ENCODE measurements around the gene LEFTY1. TPM values are rescaled to one million over a fixed set of nuclear protein-coding genes. Genes with fewer than 3 reads are reported as not detected.

The LEFTY1 gene
- total RNA-seq, 1 donor from 2014 or later = not detected

- Histone ChIP-seq H3K36me3 (ENCODE audit: control insufficient read depth, insufficient read depth, low read length) (peaks cover 3% of the 10 kb centered on the region), H3K27me3 (ENCODE audit: control insufficient read depth, insufficient read depth, low read length) (peaks cover 14% of the 10 kb centered on the region), H3K4me3 (ENCODE audit: low read depth, low read length) (no peak overlapping the region)
- TF ChIP-seq CTCF (IDR thresholded peaks at IDR 0.05; ENCODE audit: insufficient read depth, low read length, severe bottlenecking) = no peak
- DNase-seq (ENCODE audit: low read depth) (peak; percentile 83), FAIRE-seq (no peak)
Measured at GRCh38 chr1:225875044-225875815, 13.7 kb downstream of the LEFTY1 start.

DNA sequence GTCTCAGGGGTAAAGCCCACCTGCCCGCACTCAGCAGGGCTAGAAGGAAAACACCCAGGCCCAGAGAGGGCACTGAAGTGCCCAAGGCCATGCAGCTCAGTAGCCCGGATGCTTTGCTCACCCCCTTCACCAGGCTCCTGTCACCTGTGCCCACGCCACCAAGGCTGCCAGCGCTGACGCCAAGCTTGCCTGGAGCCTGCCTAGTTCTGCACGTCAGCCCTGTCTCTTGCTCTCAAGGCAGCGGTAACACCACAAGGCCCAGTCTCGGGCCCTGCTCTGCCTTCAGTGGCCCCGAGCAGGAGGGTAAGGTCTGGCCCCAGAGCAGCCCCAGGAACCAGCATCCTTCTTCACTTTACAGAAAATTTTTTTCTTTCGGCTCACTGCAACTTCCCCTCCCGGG lies 14.5 kb downstream of the LEFTY1 start:
- peaks cover 3% of the 10 kb centered on the region for H3K36me3 ChIP-seq (ENCODE audit: control insufficient read depth, insufficient read depth, low read length)
- TF ChIP-seq CTCF (IDR thresholded peaks at IDR 0.05; ENCODE audit: insufficient read depth, low read length, severe bottlenecking) = no peak
- peaks cover 14% of the 10 kb centered on the region for H3K27me3 ChIP-seq (ENCODE audit: control insufficient read depth, insufficient read depth, low read length)
- no peak overlapping the region for H3K4me3 ChIP-seq (ENCODE audit: low read depth, low read length)
- FAIRE-seq (no peak), DNase-seq (ENCODE audit: low read depth) (no peak)

GRCh38 chr1:225873281-225873850 lies 15.6 kb downstream of the LEFTY1 start:
- peaks cover 3% of the 10 kb centered on the region for H3K36me3 ChIP-seq (ENCODE audit: control insufficient read depth, insufficient read depth, low read length)
- FAIRE-seq (no peak), DNase-seq (ENCODE audit: low read depth) (no peak)
- H3K27me3 ChIP-seq (ENCODE audit: control insufficient read depth, insufficient read depth, low read length) = peaks cover 10% of the 10 kb centered on the region
- no peak overlapping the region for H3K4me3 ChIP-seq (ENCODE audit: low read depth, low read length)
- no peak for TF ChIP-seq CTCF (IDR thresholded peaks at IDR 0.05; ENCODE audit: insufficient read depth, low read length, severe bottlenecking)

DNA sequence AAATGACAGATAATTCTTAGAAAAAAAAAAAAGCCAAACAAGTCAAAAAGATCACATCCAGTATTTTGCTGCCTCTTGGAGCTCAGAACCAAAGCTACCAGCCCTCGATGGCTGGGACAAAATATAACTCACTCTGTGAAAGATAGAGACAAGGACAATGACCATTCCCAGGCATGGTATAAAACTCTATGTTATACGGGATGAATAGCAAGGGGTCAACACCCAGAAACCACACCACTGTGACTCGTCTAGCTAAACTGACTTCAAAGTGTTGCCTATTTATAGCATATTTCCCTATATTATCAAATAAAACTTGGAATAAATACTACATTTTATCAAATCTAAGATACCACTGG lies 16.9 kb downstream of the LEFTY1 start:
- peaks cover 3% of the 10 kb centered on the region for H3K36me3 ChIP-seq (ENCODE audit: control insufficient read depth, insufficient read depth, low read length)
- TF ChIP-seq CTCF (IDR thresholded peaks at IDR 0.05; ENCODE audit: insufficient read depth, low read length, severe bottlenecking) = no peak
- no peak for DNase-seq (ENCODE audit: low read depth)
- H3K27me3 ChIP-seq (ENCODE audit: control insufficient read depth, insufficient read depth, low read length) = peaks cover 3% of the 10 kb centered on the region
- FAIRE-seq = no peak
- H3K4me3 ChIP-seq (ENCODE audit: low read depth, low read length) = no peak overlapping the region

GRCh38 chr1:225871359-225872074 lies 17.4 kb downstream of the LEFTY1 start:
- no peak for TF ChIP-seq CTCF (IDR thresholded peaks at IDR 0.05; ENCODE audit: insufficient read depth, low read length, severe bottlenecking)
- H3K36me3 ChIP-seq (ENCODE audit: control insufficient read depth, insufficient read depth, low read length) = peaks cover 3% of the 10 kb centered on the region
- peaks cover 3% of the 10 kb centered on the region for H3K27me3 ChIP-seq (ENCODE audit: control insufficient read depth, insufficient read depth, low read length)
- no peak overlapping the region for H3K4me3 ChIP-seq (ENCODE audit: low read depth, low read length)
- DNase-seq (ENCODE audit: low read depth) = peak; percentile 83
- FAIRE-seq = peak; percentile 93
